Cardiac muscle cell (in vitro differentiated cells and primary cell): ENCODE measurements around the gene HADH. TPM values are rescaled to one million over a fixed set of nuclear protein-coding genes. Genes with fewer than 3 reads are reported as not detected.

ENCODE experiments used
- DNase-seq, 2 donors: peaks; one replicate each; pipeline versions ENCODE4 v3.0.0 to v3.0.0-alpha.2; 2010 to 2017; ENCODE audit warnings: low read depth in 1 of 2, low spot score in 1 of 2
- H3K27ac ChIP-seq: fragments of 200-600 bp; sonication (generic); 2 replicates; pipeline ENCODE4 v1.5.1; 2016
- H3K27me3 ChIP-seq: fragments of 200-600 bp; sonication (generic); 2 replicates; pipeline ENCODE4 v1.6.0; 2016; ENCODE audit warnings: control low read depth
- H3K36me3 ChIP-seq: fragments of 200-600 bp; sonication (generic); 2 replicates; pipeline ENCODE4 v1.5.1; 2016; ENCODE audit warnings: control low read depth
- H3K4me1 ChIP-seq: fragments of 200-600 bp; sonication (generic); 2 replicates; pipeline ENCODE4 v1.8.1; 2017; ENCODE audit warnings: low read depth, mild to moderate bottlenecking, mixed run types
- H3K4me3 ChIP-seq: fragments of 200-600 bp; sonication (generic); 2 replicates; pipeline ENCODE4 v1.5.1; 2016; ENCODE audit warnings: mild to moderate bottlenecking
- H3K9me3 ChIP-seq: fragments of 200-600 bp; sonication (generic); 2 replicates; pipeline ENCODE4 v1.5.1; 2017; ENCODE audit warnings: low read depth, mild to moderate bottlenecking, control low read depth
- CTCF ChIP-seq: IDR thresholded peaks from 2 replicates; pipeline ENCODE4 v1.5.1; 2012; ENCODE audit warnings: low read depth, mild to moderate bottlenecking, low read length
- polyA plus RNA-seq: library from polyadenylated mRNA; unstranded; fragments of >200 nt; fragmentation: Nextera tagmentation; extraction: Ambion mirVana; gene quantifications from 2 replicates; pipeline ENCODE4 v1.2.1, GENCODE V29; 2016
- total RNA-seq: library from RNA; depleted of rRNA; stranded (reverse); fragments of >200 nt; gene quantifications from 2 replicates; pipeline ENCODE4 v1.2.3, GENCODE V29; 2016

HADH gene
- total and polyA plus RNA-seq, 2 experiments from 2014 or later: 59.1 to 84.7 TPM

- Histone ChIP-seq H3K27me3 (no peaks in the 10 kb centered on the region), H3K36me3 (peaks cover 14% of the 10 kb centered on the region), H3K4me3 (no peak overlapping the region), H3K27ac (no peak overlapping the region), H3K4me1 (no peaks in the 10 kb centered on the region), H3K9me3 (no peaks in the 10 kb centered on the region)
- TF ChIP-seq CTCF: no peak
- no peak for DNase-seq
Observed at GRCh38 chr4:108054025-108054638, 64.4 kb downstream of the HADH start.

- Histone ChIP-seq H3K9me3 (no peaks in the 10 kb centered on the region), H3K4me3 (no peak overlapping the region), H3K27ac (no peak overlapping the region), H3K4me1 (no peaks in the 10 kb centered on the region), H3K36me3 (peaks cover 14% of the 10 kb centered on the region), H3K27me3 (no peaks in the 10 kb centered on the region)
- no peak for TF ChIP-seq CTCF
- DNase-seq: no peak
Observed at GRCh38 chr4:108055787-108056186, 66.1 kb downstream of the HADH start.

GRCh38 chr4:108056418-108056817, 66.7 kb downstream of the HADH start:
- Histone ChIP-seq H3K4me1 (no peaks in the 10 kb centered on the region), H3K4me3 (no peak overlapping the region), H3K27me3 (no peaks in the 10 kb centered on the region), H3K9me3 (no peaks in the 10 kb centered on the region), H3K27ac (no peak overlapping the region), H3K36me3 (peaks cover 14% of the 10 kb centered on the region)
- DNase-seq: no peak
- no peak for TF ChIP-seq CTCF

GRCh38 chr4:108058685-108059440, 69.2 kb downstream of the HADH start:
- no peaks in the 10 kb centered on the region for H3K4me1 ChIP-seq
- DNase-seq: peak in 1 of 2 donors; percentile 7
- TF ChIP-seq CTCF: no peak
- H3K4me3 ChIP-seq: no peak overlapping the region
- no peaks in the 10 kb centered on the region for H3K9me3 ChIP-seq
- H3K27ac ChIP-seq: no peak overlapping the region
- H3K27me3 ChIP-seq: no peaks in the 10 kb centered on the region
- H3K36me3 ChIP-seq: peaks cover 10% of the 10 kb centered on the region

GRCh38 chr4:108060164-108060563, 70.5 kb downstream of the HADH start:
- no peaks in the 10 kb centered on the region for H3K4me1 ChIP-seq
- H3K36me3 ChIP-seq: peaks cover 9% of the 10 kb centered on the region
- H3K27ac ChIP-seq: no peak overlapping the region
- H3K9me3 ChIP-seq: no peaks in the 10 kb centered on the region
- no peak overlapping the region for H3K4me3 ChIP-seq
- TF ChIP-seq CTCF: peak; percentile 27
- no peaks in the 10 kb centered on the region for H3K27me3 ChIP-seq
- DNase-seq: peak; percentile 23 to 50
